NCI-H2171 (cell line): ENCODE measurements around the gene GGT6.

ENCODE experiments used
- DNase-seq: peaks from one replicate; lab custom pipeline; 2025; lab: John Stamatoyannopoulos, UW

The GGT6 gene

DNA sequence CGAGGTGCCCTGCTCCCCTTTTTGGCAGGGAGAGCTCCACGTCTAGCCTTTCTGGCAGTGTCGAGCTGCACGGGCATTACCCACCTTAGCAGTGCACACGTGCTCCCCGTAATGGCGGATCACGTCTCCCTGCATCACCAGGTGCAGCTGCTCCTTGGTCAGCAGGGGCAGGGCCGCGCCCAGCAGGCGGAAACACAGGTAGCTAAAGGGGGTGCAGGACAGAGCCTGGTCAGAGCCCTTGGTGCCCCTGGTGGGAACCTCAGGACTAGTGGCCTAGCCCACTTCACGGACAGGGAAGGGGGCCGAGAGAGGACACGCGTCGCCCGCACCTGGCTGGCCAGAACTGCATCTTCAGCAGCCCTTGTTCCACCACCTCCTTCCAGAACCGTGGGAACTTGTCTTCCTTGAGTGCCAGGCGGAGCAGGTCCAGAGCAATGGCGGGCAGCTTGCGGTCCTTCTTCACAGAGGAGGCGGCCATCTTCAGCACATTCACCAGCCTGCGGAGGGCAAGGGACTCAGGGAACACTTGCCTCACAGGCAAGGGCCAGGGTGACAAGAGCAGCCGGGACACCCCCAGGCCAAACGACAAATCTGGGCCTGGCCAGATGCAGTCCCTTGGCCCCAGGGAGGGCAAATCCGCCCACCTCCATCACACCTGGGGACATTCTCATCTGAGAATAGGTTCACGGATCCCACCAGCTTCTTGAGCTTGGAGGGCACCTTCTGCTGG lies 8.4 kb downstream of the GGT6 start:
- DNase-seq, result no peak

DNA sequence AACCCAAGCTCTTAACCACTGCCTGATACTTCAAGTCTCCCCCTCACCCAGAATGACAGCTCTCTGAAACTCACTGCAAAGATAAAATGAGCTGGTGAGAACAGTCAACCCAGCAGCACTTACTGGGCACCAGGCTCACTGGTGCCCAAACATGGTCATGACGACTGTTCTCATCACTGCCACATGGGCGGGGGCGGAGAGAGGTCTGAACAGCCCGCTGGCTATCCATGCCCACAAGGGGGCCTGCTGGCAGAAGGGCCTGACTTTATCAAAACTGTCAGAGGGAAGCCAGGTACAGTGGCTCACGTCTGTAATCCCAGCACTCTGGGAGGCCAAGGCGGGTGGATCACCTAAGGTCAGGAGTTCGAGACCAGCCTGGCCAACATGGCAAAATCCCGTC lies 9.2 kb downstream of the GGT6 start:
- no peak for DNase-seq

GRCh38 chr17:4550534-4551039 lies 9.8 kb downstream of the GGT6 start:
- no peak for DNase-seq

DNA sequence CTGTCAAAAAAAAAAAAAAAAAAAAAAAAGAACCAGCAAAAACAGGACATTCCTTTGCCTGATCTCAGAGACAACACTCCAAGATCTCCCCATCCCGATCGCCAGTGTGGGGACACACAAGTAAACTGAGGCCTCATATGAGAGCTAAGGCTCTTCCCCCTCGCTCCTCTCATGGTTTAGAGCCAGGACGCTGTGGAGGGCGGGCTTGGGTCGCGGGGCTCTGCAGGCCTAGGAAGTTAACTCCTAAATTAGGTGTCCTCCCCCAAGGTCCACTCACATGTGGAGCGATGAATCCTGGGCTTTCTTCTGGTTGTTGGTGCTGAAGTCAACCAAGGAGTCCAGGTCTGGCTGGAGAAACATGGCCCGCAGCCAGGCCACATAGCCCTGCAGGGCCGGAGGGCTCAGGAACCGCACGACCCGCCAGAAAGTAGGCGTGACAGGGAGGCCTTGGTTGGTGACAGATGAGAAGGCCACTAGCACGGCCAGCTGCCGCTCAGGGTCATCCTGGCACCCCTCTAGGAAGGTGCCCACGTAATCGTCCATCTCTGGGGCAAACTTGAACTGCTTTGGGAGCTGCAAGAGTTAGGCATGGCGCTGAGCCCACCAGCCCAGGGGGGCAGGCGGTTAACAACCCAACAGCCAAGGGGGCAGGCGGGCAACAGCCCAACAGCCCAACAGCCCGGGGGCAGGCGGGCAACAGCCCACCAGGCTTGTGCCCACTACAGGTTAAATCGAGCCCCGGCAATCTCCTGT lies 10.4 kb downstream of the GGT6 start:
- DNase-seq, result no peak

- DNase-seq, result no peak
Observed at GRCh38 chr17:4548721-4549531, 11.5 kb downstream of the GGT6 start.

DNA sequence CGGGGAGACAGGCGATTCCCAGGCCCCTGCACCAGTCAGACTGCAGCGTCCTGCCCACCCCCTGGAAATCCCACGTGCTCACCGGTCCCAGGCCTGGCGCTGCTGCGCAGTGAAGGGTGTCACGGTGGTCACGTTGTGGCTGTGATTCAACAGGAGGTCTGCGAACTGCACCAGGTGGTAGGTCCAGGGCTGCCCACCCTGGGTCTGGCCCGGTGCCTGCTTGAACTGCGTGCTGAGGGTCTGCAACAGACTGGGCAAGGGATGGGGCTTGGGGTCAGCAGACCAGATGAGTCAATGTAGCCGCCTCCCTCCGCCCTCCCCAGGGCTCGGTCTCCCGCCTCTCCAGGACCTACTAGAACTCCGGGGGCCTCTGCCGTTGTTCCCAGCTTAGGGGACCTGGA lies 12.3 kb downstream of the GGT6 start:
- DNase-seq, result no peak

- no peak for DNase-seq
Observed at GRCh38 chr17:4547118-4547906, 13.1 kb downstream of the GGT6 start.

DNA sequence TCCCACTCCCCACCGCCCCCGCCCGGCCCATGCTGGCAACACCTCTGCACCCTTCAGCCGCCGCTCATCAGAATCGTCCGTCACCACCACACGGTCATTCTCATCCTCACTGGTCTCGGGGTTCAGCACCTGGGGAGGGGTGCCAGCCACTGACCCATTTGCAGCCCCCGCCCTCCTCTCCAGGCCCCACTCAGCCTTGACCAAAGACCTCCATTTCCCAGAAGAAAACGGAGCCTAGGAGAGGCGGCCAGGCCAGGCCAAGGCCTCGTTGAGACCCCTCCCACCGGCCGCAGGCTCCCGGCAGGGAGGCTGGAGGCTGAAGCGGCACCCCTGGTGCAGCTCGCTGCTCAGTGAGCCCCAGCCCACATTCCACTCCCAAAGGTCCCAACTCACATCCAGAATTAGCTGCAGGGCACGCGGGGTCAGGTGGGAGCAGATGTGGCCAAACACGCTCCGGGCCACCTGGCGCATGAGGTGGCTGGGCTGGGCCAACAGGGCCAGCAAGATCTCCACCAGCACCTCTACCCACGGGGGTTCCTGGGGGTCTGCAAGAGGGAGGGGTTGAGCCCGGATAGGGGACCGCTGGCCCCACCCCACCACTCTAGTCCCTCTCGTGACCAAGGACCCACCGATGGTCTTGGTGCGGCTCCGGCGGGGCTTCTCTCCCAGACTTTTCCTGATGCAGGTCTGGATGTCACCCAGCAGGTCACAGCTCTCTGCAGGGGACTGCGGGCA lies 15.0 kb downstream of the GGT6 start:
- DNase-seq, result no peak

DNA sequence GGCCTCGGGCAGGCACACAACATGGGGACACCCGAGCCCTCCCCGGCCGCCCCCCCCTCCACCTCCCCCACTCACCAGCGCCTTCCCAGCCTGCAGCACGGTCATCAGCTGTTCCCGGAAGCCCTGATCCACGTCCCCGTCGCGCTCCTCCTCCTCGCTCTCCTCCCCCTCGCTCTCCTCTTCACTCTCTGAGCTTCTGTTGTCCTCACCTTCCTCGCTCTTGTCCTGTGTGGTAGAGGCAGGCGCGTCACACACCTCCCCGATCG lies 15.5 kb downstream of the GGT6 start:
- no peak for DNase-seq

DNA sequence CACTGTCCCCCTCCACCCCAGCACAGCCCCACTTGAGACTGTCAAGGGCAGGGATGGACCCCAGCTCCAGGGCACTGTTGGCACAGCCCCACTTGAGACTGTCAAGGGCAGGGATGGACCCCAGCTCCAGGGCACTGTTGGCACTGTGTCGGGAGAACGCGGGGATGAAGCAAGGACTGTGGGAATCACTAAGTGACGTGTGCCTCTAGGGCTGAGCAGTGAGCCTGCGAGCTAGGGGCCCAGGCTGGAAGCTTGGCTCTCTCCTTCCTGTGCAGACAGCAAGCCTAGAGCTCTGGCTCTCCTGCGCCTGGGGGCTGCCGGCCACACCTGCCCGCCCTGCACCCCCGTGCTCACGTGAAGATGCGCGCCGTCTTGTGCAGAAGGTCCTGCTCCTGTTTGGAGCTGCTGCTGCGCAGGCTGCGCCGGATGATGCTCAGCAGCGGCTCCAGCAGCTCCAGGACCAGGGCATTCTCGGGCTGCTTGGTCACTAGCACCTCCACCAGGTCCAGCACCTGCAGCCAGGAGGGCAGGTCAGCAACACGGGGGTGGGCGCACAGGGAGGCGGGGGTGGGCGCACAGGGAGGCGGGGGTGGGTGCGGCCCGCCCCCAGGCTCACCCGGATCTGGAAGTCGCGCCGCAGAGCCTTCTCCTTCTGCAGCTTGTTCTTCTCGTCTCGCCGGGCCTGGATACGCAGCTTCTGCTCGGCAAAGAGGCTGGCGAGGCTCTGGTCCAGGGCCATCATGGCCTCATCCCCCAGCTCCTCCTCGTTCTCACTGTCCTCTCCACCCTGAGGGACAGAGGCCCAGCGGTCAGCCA lies 16.0 kb downstream of the GGT6 start:
- no peak for DNase-seq

DNA sequence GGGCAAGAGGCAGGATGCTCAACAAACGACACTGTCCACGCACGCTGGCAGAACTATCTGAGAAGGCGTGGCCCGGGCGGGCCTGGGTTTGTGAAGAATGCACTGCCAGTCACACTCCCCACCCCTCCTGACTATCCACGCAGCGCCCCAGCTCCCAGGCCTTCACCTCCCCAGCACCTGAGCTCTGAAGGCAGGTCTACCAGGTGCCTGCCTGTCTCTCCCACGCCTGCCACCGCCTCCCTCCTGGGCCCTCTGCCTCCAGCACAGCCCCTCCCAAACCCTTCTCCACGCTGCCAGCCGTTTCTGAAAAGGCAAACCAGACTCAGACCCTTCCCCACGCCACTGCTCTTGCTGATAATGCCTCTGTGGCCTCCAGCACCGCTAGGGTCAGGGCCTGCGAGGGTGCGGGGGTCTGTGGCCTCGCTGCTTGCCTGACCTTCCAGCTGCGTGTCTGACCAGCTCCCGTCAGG lies 16.8 kb downstream of the GGT6 start:
- no peak for DNase-seq

GRCh38 chr17:4542726-4543191 lies 17.6 kb downstream of the GGT6 start:
- DNase-seq, result no peak

- DNase-seq, result no peak
Observed at GRCh38 chr17:4542003-4542725, 18.2 kb downstream of the GGT6 start.

DNA sequence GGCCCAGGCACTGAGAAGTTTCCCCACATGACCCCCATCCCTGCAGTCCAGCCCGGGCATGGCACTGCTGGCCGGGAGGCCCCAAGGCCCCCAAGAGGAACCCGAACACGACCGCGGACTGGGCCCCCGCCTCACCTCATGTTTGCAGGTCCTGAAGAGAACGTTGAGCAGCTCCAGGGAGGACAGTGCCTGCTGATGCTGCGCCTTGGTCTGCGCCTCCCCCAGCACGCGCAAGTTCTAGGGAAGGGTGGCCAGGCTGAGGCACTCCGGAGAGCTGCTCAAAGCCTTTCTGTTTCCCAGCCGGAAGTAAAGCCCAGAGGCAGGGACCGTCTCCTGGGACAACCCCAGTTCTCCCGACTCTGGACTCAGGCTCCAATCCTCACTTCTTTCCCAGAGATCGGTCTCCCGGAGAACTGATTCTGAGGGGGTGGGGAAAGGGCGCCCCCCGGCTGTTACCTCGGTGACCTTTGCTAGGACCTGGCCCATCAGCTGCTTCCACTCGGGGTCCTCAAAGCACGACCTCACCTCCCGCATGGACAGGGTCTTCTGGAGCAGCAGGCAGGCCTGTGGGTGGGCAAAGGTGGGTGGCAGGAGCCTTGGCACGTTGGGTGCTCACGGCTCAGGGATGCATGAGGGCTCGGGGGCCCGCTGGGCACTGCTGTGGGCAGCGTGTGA lies 18.9 kb downstream of the GGT6 start:
- DNase-seq, result no peak

DNA sequence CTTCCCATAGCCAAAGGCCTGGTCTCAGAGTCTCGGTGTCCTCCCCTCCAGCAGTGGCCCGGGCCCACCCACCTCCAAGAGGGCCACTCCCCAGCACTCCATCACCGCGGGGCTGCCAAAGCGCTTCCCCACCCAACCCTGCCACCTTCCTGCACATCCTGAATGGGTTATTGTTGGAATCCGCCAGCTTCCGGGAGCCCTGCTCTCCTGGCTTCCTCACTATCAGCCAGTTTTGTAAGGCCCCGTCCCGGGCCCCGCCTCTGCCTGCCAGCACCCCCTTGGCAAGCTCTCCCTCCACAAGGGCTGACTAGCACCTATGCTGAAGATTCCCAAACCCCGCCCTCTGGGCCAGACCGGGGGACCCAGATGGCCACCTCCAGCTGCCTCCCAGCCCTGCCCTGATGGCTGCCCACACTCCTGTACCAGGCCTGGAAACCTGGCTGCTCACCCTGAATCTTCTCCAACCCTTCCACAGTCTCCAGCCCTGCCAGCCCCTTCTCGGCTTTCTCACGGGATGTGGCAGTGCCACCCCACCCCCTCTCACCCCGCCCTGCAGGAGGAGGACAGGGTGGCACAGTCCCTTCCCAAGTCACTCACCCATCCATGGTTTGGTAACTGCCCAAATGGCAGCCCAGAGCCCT lies 19.6 kb downstream of the GGT6 start:
- no peak for DNase-seq

- DNase-seq, result no peak
Observed at GRCh38 chr17:4540224-4540651, 20.1 kb downstream of the GGT6 start.

- DNase-seq, result no peak
Observed at GRCh38 chr17:4539576-4540223, 20.7 kb downstream of the GGT6 start.

DNA sequence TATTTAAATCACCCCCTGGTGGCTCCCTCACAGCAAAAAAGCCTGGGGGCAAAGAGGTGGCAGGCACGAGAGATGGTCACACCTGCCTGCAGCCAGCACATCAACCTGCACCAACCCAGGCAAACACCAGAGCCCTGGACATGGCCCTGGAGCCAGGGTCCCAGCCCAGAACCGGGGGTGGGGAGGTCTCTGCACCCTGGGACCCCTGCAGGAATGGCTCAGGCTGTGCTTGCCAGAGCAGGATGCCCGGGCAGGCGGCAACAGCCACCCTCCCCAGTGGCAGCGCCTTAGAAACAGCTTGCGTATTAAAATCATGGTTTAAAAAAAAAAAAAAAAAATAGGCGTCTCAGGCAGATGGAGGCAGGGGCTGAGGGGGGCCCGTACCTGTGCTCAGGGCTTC lies 21.4 kb downstream of the GGT6 start:
- no peak for DNase-seq
